Measurements from ENCODE around the gene DKK3. TPM values are rescaled to one million over a fixed set of nuclear protein-coding genes. Genes with fewer than 3 reads are reported as not detected.

The DKK3 gene
- total RNA-seq, 4 donors from 2014 or later = 8.7 to 34.1 (median 20.4) TPM

DNA sequence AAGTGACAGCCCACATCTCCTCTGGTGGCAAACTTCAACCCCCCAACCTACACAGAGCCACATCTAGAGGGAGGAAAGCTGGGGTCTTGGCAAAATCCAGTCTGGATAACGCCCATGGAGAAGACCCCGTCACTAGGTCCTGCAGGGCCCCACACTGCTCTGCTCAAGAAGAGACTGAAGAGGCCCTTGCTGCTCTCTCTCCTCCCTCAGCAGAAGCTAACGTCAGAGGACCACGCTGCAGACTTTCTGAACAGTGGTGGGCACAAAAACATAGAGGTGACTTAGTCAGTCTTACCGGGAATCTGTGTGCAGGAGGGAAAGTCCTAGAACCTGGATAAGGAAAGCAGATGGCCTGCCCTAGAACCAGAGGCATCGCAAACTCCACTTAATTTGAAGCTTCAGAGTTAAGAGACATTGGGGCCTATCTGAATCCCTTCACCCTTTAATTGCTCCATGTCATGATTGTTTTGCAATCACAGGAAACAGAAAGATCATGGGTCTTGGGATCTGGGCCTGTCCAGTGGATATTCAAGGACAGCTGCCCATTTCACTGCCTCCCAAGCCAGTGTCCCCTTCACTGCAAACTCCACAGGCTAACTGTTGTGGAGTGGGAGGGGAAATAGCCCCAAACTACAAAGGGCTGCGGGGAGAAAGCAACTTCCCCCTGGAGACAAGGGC is 1.7 kb downstream of the DKK3 start:
- TF ChIP-seq CTCF (IDR thresholded peaks at IDR 0.05; ENCODE audit: low read depth) = no peak

- TF ChIP-seq CTCF (IDR thresholded peaks at IDR 0.05; ENCODE audit: low read depth) = no peak
Measured at GRCh38 chr11:12005476-12005875, 3.0 kb downstream of the DKK3 start.

DNA sequence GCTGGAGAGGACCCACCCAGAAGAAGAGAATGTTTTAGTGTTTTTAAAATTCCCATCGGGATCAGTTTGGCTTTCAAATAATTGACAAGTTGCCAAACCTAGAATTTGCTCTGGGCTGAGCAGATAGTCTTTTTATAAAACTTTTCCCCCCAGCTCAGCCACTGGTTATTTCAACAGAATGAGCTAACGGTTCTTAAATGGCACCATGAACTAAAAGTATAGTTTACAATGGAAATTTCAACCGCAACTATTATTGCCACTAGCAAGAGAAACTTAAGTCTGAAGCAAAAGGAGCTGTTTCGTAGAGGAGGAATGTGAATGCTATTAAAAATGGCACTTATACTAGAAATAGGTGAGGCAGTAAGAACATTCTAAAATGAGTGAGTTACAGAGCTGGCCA is 3.4 kb downstream of the DKK3 start:
- TF ChIP-seq CTCF (IDR thresholded peaks at IDR 0.05; ENCODE audit: low read depth) = no peak

DNA sequence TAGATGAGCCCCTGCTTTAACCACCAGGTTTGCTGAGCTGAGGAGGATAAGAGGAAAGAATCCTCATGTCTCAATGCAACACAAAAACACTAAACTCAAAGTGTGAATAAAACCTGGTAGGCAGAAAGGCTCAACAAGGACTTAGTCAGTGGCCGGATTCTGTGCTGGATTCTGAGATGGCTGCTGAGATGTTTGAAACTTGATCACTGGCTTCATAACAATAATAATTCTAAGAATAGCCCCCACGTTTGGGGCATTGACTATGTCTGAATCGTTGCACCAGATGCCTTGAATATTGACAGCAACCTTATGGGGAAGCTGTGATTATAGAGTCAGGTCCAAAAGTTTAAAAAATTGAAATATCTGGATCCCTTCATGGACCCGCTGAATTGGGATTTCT is 4.6 kb downstream of the DKK3 start:
- TF ChIP-seq CTCF (IDR thresholded peaks at IDR 0.05; ENCODE audit: low read depth) = no peak

GRCh38 chr11:12003336-12003735 is 5.1 kb downstream of the DKK3 start:
- no peak for TF ChIP-seq CTCF (IDR thresholded peaks at IDR 0.05; ENCODE audit: low read depth)

DNA sequence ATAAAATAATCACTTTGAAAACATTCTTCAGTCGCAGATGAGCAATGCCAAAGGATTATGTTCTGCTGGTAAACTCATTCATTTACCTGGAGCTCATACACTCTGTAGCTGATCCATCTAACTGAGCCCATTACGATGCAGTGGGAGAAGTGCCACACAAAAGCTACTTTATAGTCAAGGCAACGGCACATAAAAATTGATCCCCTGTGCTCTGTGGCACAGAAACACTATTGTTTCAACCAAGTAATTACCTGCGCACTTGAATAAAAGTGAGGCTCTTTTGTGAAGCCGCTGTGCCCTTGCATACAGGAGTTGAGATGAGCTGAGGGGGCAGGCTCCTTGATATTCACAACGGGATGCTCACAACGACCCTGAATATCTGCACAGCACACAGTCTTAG is 7.2 kb downstream of the DKK3 start:
- TF ChIP-seq CTCF (IDR thresholded peaks at IDR 0.05; ENCODE audit: low read depth) = no peak

- no peak for TF ChIP-seq CTCF (IDR thresholded peaks at IDR 0.05; ENCODE audit: low read depth)
Measured at GRCh38 chr11:11998091-11998781, 10.2 kb downstream of the DKK3 start.

Measured in subcutaneous adipose tissue (tissue), 4 donors.